K562 (cell line): ENCODE results near the gene EGR1. TPM values are rescaled to one million over a fixed set of nuclear protein-coding genes. Genes with fewer than 3 reads are reported as not detected.

Source experiments
- ARID2 ChIP-seq: fragments of 450-650 bp; IDR thresholded peaks from 2 replicates; pipeline ENCODE4 v1.6.1; 2017; ENCODE audit warnings: antibody characterized with exemption, mild to moderate bottlenecking
- ARID3A ChIP-seq: IDR thresholded peaks from 2 replicates; pipeline ENCODE4 v1.6.1; 2012; ENCODE audit warnings: low read depth, low read length, improper control_type of control experiment, borderline replicate concordance
- BDP1 ChIP-seq: IDR thresholded peaks from 3 replicates; pipeline ENCODE4 v1.6.1; 2011; ENCODE audit not compliant: insufficient read length, insufficient read depth
- CC2D1A ChIP-seq: fragments of 450-650 bp; IDR thresholded peaks from 2 replicates; pipeline ENCODE4 v1.6.1; 2017; ENCODE audit warnings: mild to moderate bottlenecking
- GTF2E2 ChIP-seq: fragments of 200-800 bp; sonication (Bioruptor generic); IDR thresholded peaks from 2 replicates; pipeline ENCODE4 v1.6.1; 2016; ENCODE audit warnings: missing genetic modification characterization, missing compliant biosample characterization
- ILK ChIP-seq: fragments of 450-650 bp; IDR thresholded peaks from 2 replicates; pipeline ENCODE4 v1.6.1; 2016; ENCODE audit warnings: missing genetic modification characterization, low read depth, mild to moderate bottlenecking, missing compliant biosample characterization, moderate library complexity, borderline replicate concordance
- MAZ ChIP-seq, 2 experiments: fragments of 450-650 bp in 1 of 2; sonication (generic) in 1 of 2; formaldehyde crosslinking; IDR thresholded peaks in 1 of 2; conservative IDR thresholded peaks in 1 of 2; 2 replicates each; pipeline versions ENCODE4 v1.4.0 to v1.5.0; 2020; ENCODE audit warnings: mild to moderate bottlenecking in 1 of 2, missing genetic modification reagents in 1 of 2
- RAD21 ChIP-seq, 2 experiments: fragments of 250-450 bp in 1 of 2; fragments of 450-650 bp in 1 of 2; sonication (Bioruptor Pico) in 1 of 2; formaldehyde crosslinking in 1 of 2; IDR thresholded peaks in 1 of 2; conservative IDR thresholded peaks in 1 of 2; 2 replicates each; pipeline versions ENCODE4 v1.4.0 to v1.8.0; 2020 to 2022; ENCODE audit warnings: mild to moderate bottlenecking in 2 of 2, moderate library complexity in 1 of 2
- RNF219 ChIP-seq: fragments of 250-450 bp; sonication (Bioruptor Pico); IDR thresholded peaks from 2 replicates; pipeline ENCODE4 v1.5.0; 2022; ENCODE audit warnings: mild to moderate bottlenecking
- TEAD2 ChIP-seq: fragments of 450-650 bp; IDR thresholded peaks from 2 replicates; pipeline ENCODE4 v1.6.1; 2016; ENCODE audit warnings: missing genetic modification characterization, control low read depth, missing compliant biosample characterization
- TFE3 ChIP-seq: fragments of 450-650 bp; formaldehyde crosslinking; IDR thresholded peaks from 2 replicates; pipeline ENCODE4 v1.4.0; 2020; ENCODE audit warnings: mild to moderate bottlenecking, mixed read lengths
- TRIM25 ChIP-seq: fragments of 450-650 bp; IDR thresholded peaks from 2 replicates; pipeline ENCODE4 v1.7.0; 2016; ENCODE audit warnings: borderline replicate concordance
- YY1 ChIP-seq, 3 experiments: IDR thresholded peaks; 2 replicates each; pipeline ENCODE4 v1.6.1; 2011; ENCODE audit warnings: low read length in 2 of 3, mild to moderate bottlenecking in 2 of 3, moderate library complexity in 2 of 3, borderline replicate concordance in 1 of 3, control low read depth in 1 of 3, low read depth in 1 of 3; ENCODE audit not compliant: insufficient read depth in 3 of 3, insufficient replicate concordance in 2 of 3, control insufficient read depth in 1 of 3, insufficient read length in 1 of 3; ENCODE audit errors: extremely low read depth in 1 of 3
- ZNF444 ChIP-seq: fragments of 250-450 bp; sonication (Bioruptor Pico); IDR thresholded peaks from 2 replicates; pipeline ENCODE4 v1.4.0; 2020; ENCODE audit warnings: mild to moderate bottlenecking, moderate library complexity
- ZNF589 ChIP-seq: fragments of 200-800 bp; sonication (Bioruptor generic); IDR thresholded peaks from 2 replicates; pipeline ENCODE4 v1.6.1; 2016; ENCODE audit warnings: low read depth, missing genetic modification characterization, missing compliant biosample characterization
- ZNF699 ChIP-seq: fragments of 250-450 bp; sonication (Bioruptor Pico); IDR thresholded peaks from 2 replicates; pipeline ENCODE4 v1.8.0; 2021; ENCODE audit warnings: mild to moderate bottlenecking, moderate library complexity; ENCODE audit not compliant: insufficient replicate concordance
- ZNF766 ChIP-seq: fragments of 200-800 bp; sonication (Bioruptor generic); conservative IDR thresholded peaks from 2 replicates; pipeline ENCODE4 v1.6.1; 2016; ENCODE audit warnings: missing genetic modification characterization, missing compliant biosample characterization
- ZNF77 ChIP-seq: fragments of 250-450 bp; sonication (Bioruptor Pico); IDR thresholded peaks from 2 replicates; pipeline ENCODE4 v1.5.0; 2020
- polyA plus RNA-seq, 8 experiments: library from polyadenylated mRNA; depleted of rRNA in 4 of 8; stranded (reverse) in 5 of 8; unstranded in 3 of 8; fragments of >200 nt; fragmentation: Nextera tagmentation in 2 of 8; fragmentation: Illumina TruSeq in 1 of 8; extraction: Ambion mirVana in 2 of 8; extraction: Trizol in 1 of 8; gene quantifications; 2 replicates each; pipeline versions ENCODE4 v1.2.1 to v1.2.3, GENCODE V29; 2011 to 2014; ENCODE audit warnings: inconsistent platforms in 1 of 8, missing spikeins in 1 of 8
- total RNA-seq, 7 experiments: library from RNA; depleted of rRNA in 6 of 7; stranded (reverse); fragments of >200 nt in 6 of 7; fragmentation: Illumina TruSeq in 2 of 7; extraction: Trizol in 2 of 7; gene quantifications; 2 replicates each; pipeline versions ENCODE4 v1.2.1 to v1.2.3, GENCODE V29; 2011 to 2021; ENCODE audit warnings: low replicate concordance in 1 of 7

EGR1 gene
- total and polyA plus RNA-seq, 9 of the 15 experiments (the other 6 are each of a cell fraction or from before 2014, with no cell fraction given): 1.3 to 132 (median 21.5) TPM

GRCh38 chr5:138464388-138465260, 655 bp upstream of the EGR1 start (continued):
- TF ChIP-seq GTF2E2 (tag): peak; percentile 3; the same call in 1 of the 2 replicates
- no peak for TF ChIP-seq ILK (tag)
- TF ChIP-seq ARID2: no peak
- peak; percentile 100 for TF ChIP-seq MAZ (CRISPR knock-in tag; conservative IDR thresholded peaks at IDR 0.05 in 1 of 2, IDR thresholded peaks at IDR 0.05 in 1 of 2)
- no peak for TF ChIP-seq RAD21 (CRISPR knock-in tag; conservative IDR thresholded peaks at IDR 0.05 in 1 of 2, IDR thresholded peaks at IDR 0.05 in 1 of 2)
- no peak for TF ChIP-seq ARID3A
- TF ChIP-seq TRIM25: no peak
- no peak for TF ChIP-seq RNF219
- TF ChIP-seq ZNF699 (CRISPR knock-in tag): no peak
- no peak for TF ChIP-seq ZNF77
- TF ChIP-seq TFE3 (CRISPR knock-in tag): no peak
- TF ChIP-seq TEAD2 (tag): no peak
- peak in 2 of 3 experiments; percentile 14 to 35 for TF ChIP-seq YY1 (IDR thresholded peaks at IDR 0.05; ENCODE audit: borderline replicate concordance in 1 of 3, control insufficient read depth in 1 of 3, extremely low read depth in 1 of 3, insufficient read depth in 3 of 3, insufficient read length in 1 of 3, insufficient replicate concordance in 2 of 3, low read depth in 1 of 3, low read length in 2 of 3)
- TF ChIP-seq BDP1: no peak
- TF ChIP-seq ZNF589 (CRISPR knock-in tag): peak; percentile 48; the same call in 1 of the 2 replicates
- TF ChIP-seq ZNF766 (CRISPR knock-in tag): no peak
- 0 out of 2 replicates have a peak, but pooled peaks have one; percentile 22 for TF ChIP-seq CC2D1A
- TF ChIP-seq ZNF444 (CRISPR knock-in tag): no peak
